Stimulated activated CD8-positive, alpha-beta memory T cell treated with anti-CD3 and anti-CD28 coated beads, Interleukin-7, amount 100 ng/mL, for 48 hours (primary cell): Measurements from ENCODE around the gene ACP2.

Source experiments
- DNase-seq, 2 donors: peaks; one replicate each; pipeline ENCODE4 v3.0.0-alpha.2; 2020; ENCODE audit warnings: low read depth in 1 of 2; ENCODE audit errors: extremely low read depth in 1 of 2

ACP2 gene

DNA sequence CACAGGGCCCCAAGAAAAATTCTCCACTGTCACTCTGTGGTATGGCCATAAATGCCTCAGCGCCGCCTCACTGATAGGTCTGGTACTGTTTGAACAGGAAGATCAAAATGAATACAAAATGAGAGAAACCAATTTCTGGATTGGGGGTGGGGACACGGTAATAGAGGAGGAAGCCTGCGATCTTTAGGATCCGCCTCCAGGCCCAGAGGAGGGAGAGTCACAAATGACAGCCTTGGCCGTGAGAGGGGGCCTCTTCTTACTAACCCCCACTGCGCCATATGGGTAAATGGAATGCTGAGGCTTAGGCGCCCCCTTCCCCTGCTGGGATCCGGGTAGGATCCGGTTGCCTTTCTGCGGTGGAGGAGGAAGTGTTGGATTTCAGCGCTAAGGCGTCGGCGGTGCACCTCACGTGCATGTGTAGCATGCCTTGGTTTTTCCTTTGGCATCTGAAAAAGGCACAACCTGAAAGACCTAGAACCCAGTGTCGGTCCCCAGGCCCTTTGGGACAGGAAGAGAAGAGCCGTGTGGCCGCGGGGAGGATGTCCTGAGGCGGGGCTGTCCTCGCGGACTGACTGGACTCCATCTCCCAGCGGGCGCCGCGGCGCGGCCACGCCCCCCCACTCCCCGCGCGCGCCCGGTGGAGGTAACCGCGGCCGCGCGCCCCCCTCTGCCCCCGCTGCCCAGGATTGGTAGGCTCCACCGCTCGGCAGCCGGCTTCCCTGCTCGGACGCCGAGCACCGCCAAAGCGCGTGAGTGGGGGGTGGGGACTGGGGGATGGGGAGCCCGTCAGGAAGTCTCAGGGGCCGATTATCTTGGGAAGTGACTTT lies 20.6 kb upstream of the ACP2 start:
- DNase-seq: peak; percentile 71 to 75

- DNase-seq: peak in 1 of 2 donors; percentile 16
These were observed 19.9 kb upstream of the ACP2 start for GRCh38 chr11:47268448-47269001.

DNA sequence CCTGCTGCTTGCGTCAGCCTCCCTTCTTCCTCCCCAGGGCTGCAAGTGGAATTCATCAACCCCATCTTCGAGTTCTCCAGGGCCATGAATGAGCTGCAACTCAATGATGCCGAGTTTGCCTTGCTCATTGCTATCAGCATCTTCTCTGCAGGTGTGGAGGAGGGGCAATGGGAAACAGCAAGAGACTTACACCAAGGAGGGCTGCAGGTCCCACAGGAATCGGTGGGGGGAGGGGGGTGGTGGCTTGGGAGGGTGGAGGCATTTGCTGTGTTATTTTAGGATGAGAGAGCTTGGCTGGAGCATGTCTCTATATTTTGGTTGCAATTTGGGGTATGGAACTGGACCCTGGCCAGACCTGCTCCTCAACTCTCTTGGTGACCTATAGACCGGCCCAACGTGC lies 19.3 kb upstream of the ACP2 start:
- DNase-seq: no peak

GRCh38 chr11:47264521-47264920 lies 15.9 kb upstream of the ACP2 start:
- DNase-seq: no peak

- DNase-seq: no peak
These were observed 15.5 kb upstream of the ACP2 start for GRCh38 chr11:47264119-47264518.

DNA sequence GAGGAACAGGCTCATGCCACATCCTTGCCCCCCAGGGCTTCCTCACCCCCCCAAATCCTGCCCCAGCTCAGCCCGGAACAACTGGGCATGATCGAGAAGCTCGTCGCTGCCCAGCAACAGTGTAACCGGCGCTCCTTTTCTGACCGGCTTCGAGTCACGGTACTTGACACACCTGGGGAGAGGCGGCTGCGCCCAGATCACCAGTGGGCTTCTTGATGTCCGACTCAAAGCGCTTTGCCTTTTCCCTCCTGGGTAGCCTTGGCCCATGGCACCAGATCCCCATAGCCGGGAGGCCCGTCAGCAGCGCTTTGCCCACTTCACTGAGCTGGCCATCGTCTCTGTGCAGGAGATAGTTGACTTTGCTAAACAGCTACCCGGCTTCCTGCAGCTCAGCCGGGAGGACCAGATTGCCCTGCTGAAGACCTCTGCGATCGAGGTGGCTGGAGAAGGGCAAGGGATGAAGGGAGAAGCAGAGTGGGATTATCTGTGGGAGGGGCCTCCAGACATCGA lies 12.7 kb upstream of the ACP2 start:
- no peak for DNase-seq

GRCh38 chr11:47260366-47260765 lies 11.8 kb upstream of the ACP2 start:
- DNase-seq: no peak

DNA sequence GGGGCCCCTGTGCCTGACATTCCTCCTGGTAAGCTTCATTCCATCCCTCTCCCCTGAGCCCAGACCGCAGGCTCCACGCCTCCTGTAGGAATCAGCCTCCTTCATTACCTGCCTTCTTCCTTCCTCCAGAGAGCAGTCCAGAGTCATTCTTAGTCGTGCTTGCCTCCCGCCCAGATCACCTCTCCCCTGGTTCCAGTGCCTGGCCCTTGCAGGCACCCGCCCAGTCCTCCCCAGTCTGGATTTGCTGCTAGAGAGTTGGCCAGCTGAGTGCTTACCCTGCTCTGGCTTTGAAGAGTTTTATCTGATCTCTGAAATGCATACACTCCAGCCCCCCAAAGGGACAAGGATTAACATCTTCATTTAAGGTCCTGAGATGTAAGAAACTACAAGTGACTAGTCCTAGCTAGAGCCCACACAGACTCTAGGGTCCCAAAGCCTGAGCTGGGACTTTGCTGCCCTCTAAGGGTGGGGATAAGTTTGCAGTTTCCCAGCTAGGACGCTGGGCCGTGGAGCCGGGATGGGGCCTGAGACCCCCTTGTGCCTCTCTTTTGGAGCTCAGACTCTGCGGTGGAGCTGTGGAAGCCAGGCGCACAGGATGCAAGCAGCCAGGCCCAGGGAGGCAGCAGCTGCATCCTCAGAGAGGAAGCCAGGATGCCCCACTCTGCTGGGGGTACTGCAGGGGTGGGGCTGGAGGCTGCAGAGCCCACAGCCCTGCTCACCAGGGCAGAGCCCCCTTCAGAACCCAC lies 10.8 kb upstream of the ACP2 start:
- DNase-seq: no peak

DNA sequence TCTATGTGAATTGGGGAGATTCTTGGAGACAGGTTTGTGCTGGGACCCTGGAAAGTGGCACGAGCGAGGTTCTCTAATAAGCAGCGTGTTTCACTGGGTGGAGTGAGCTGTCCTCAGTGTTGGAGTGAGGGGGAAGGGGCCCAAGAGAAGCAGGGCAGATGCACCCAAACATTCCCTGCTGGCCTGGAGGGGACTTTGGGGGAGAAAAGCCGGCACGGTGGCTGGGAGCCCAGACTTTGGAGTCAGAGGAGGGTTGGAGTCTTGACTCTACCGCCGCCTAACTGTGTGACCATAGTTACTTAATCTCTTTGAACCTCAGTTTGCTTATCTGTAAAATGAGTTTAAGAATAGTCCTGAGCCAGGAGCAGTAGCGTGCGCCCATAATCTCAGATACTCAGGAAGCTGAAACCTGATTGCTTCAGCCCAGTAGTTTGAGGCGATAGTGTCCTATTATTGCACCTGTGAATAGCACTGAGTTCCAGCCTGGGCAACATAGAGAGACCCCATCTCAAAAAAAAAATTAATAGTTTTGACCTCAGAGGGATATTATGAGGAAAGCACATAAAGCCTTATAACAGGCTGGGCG lies 9.8 kb upstream of the ACP2 start:
- no peak for DNase-seq

DNA sequence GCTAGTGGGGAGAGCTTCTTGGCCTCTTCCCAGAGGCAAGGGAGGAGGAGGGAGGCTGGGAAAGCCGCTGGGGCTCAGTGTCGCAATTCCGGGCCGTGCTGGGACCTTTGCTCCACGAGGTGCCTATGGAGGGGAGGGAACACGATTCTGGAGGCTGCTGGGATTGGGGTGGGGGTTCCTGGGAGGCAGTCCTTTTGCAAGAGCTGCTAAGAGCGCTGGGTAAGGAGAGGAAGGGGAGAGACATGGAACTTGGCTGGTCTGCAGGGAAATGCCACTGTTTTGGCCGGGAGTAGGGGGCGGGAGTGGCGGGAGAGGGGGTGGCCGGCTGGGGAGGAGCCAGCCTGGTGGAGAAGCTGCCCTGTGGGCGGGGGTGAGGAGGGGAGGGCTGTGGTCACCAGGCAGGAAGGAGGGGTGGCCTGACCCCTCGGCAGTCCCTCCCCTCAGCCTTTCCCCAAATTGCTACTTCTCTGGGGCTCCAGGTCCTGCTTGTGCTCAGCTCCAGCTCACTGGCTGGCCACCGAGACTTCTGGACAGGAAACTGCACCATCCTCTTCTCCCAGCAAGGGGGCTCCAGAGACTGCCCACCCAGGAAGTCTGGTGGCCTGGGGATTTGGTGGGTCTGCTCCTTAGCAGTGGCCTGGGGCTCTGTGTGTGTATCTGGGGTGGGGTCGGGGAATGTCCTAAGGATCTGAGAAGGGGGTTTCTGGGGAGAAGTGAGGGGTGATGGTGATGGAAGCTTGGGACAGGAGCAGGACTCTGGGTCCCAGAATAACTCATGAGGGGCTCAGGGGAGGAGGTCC lies 9.1 kb upstream of the ACP2 start, which contains the start of gene NR1H3:
Gene NR1H3 (plus strand): TSS at position 480 of the 800 bp plus-strand sequence. CDS start 1,221 bp downstream, outside the sequence.
- DNase-seq: no peak

- no peak for DNase-seq
These were observed 8.5 kb upstream of the ACP2 start for GRCh38 chr11:47257177-47257516.

GRCh38 chr11:47256374-47256773 lies 7.8 kb upstream of the ACP2 start:
- no peak for DNase-seq

- DNase-seq: no peak
These were observed 5.8 kb upstream of the ACP2 start for GRCh38 chr11:47254386-47254785.

- DNase-seq: no peak
These were observed 5.0 kb upstream of the ACP2 start for GRCh38 chr11:47253660-47254059.

- no peak for DNase-seq
These were observed 3.1 kb upstream of the ACP2 start for GRCh38 chr11:47251751-47252150.

GRCh38 chr11:47249378-47249715 lies 733 bp upstream of the ACP2 start:
- DNase-seq: no peak

- no peak for DNase-seq
These were observed 330 bp downstream of the ACP2 start for GRCh38 chr11:47248304-47248663.

- DNase-seq: no peak
These were observed 1.1 kb downstream of the ACP2 start for GRCh38 chr11:47247502-47247901.

- DNase-seq: no peak
These were observed 2.8 kb downstream of the ACP2 start for GRCh38 chr11:47245611-47246357.
